HL-60/S4 treated with phorbol 12-myristate 13-acetate at 8.2 ng/mL for 4 days and 3 days (cell line): ENCODE results near the gene ZNF740.

Experiments used
- in situ Hi-C: fragments of 300-500 bp; cut with MboI; formaldehyde crosslinking; loops from 2 replicates; pipeline ENCODE4 v1.15.0; 2022; ENCODE audit warnings: low sequenced_read_pairs

ZNF740 gene

DNA sequence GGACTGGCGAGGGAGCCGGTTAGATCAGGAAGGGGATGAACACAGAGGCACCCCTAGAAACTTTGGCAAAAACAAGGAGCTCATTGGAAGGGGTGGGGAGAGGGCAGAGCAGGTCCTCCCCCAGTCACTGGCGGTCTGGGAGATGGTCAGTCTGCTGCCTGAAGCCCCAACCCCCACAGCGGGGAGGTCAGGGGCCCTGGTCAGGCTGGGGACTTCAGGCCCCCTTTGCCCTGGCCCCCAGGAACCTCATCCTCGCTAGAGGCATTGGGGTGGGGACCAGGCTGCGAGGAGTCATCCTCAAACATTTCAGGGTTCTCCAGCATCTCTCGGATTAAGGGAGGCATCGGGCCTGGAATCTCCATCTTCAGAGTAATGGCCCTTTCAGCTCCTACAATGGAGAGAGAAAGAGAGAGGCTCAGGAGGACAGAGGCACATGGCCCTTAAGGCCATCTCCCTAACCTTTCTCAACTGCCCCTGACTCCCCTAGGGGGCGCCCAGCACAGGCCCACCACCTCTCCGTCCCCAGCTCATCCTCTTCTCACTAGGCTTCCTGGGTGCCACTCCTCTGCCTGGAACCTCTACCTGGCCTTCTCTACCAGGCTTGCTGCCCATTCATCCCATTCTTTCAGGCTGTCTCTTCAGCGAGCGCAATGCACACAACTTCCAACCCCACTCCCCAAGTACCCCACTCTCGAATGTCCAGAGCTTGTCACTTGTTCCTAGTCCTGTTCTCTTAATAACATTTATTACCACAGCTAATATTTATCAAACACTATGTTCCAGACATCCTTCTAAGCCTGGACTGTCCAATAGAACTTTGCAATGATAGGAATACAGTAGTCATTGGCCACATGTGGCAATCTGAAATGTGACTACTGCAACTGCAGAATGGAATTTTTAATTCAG, 31.2 kb downstream of the ZNF740 start:
- in situ Hi-C loops: loop anchor here (5.0 kb wide), 1 partner anchor 86 kb away; the partner anchor contains the start of genes MYG1 and PFDN5

DNA sequence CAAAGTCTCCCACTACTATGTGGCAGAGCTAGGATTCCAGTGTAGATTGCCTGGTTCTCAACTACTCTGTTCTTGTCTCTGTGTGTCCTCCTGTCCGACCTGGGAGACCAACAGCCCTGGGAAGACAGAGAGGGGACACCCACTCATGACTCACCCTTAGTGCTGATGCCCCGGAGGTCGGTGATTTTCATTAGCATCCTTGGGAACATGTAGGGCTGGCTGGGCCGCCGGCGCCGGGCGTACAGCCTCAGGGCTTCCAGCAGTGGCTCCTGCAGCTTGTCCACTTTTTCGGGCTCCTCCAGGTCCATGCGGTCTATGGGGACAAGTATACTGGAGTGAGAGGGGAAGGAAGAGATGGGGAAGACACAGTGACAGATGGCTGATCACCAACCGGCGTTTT, 32.4 kb downstream of the ZNF740 start:
- in situ Hi-C loops: loop anchor here (5.0 kb wide), 1 partner anchor 84 kb away; the partner anchor contains the start of genes MYG1 and PFDN5

DNA sequence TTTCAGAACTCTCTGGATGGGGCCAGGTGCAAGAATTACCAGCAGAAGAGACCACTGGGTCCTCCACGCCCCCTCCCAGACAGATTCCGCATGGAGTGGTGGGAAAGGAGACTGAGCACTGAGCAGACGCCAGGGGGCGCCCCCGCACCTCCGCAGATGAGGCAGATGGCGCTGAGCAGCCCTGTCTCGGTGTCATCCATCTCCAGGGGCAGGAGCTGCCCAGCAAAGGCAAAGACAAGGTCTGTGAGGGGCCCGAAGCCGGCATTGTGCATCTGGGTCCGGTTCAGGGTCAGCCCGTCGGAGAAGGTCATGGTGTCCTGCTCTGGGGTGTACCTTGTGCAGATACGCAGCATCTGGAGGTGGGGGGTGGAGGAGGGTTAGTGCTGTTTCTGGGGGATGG, 32.8 kb downstream of the ZNF740 start:
- in situ Hi-C loops: loop anchor here (5.0 kb wide), 1 partner anchor 84 kb away; the partner anchor contains the start of genes MYG1 and PFDN5

DNA sequence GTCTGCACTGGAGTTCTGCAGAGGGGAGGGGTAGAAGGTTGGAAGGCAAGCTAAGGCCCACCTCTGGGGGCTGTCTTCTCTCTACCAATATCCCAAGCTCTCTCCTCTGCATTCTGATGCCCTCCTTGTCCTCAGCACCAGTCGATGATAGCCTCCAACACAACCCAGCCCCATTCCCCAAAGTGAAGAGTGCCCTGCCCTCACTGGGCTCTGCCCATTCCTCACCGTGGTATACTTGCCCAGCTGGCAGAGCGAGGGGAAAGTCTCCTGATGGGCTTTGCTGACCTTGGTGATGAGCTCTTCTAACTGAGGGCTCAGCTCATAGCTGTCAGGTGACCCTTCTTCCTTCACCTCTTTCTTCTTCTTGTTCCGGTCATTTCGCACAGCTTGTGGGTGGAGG, 33.7 kb downstream of the ZNF740 start:
- in situ Hi-C loops: loop anchor here (5.0 kb wide), 1 partner anchor 83 kb away; the partner anchor contains the start of genes MYG1 and PFDN5

DNA sequence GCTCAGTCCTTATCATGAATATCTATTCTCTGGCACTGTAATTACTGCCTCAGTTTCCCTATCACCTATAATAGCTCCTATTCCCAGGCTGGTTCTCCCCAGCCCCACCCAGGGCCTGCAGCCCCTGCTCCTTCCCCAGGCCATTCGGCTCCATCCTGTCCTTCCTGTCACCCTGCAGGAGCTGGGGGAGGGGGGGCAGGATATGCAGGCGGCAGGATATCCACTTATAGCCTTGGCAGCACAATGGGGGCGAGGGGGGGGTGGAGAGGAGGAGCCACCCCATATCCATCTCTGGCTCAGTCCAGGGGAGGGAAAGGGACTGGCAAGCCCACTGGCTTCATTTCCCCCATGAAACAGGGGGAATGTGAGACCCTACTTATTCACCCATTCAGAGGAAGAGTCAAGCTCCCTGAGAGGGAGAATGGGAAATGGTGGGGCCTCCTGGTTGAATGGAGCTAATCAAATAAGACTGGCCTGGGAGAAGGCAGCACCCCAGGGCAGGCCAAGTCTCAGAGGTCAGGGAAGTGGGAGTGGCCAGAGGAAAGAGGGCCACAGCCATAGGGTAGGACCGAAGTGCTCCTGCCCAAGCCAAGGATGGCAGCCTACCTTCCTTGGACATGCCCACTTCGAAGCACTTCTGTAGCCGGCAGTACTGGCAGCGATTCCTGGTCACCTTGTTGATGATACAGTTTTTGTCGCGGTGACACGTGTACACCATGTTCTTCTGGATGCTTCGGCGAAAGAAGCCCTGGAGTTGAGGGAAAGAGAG, 34.3 kb downstream of the ZNF740 start:
- in situ Hi-C loops: loop anchor here (5.0 kb wide), 1 partner anchor 82 kb away; the partner anchor contains the start of genes MYG1 and PFDN5

DNA sequence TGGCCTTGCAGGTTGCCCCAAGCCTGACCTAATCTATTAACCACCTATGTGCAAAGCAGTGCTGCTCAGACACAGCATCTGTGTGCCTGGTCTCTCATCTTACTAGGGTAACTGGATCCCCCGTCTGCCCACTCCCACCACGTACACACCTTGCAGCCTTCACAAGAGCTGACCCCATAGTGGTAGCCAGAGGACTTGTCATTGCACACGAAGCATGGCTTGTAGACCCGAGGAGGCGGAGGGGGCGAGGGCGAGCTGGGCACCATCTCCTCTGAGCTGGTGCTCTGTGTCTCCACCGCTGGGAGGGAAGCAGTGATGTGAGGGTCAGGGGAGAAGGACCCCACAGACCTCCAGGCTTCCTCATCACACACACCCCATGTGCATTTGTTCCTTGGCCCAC, 35.0 kb downstream of the ZNF740 start:
- in situ Hi-C loops: no loop called here

DNA sequence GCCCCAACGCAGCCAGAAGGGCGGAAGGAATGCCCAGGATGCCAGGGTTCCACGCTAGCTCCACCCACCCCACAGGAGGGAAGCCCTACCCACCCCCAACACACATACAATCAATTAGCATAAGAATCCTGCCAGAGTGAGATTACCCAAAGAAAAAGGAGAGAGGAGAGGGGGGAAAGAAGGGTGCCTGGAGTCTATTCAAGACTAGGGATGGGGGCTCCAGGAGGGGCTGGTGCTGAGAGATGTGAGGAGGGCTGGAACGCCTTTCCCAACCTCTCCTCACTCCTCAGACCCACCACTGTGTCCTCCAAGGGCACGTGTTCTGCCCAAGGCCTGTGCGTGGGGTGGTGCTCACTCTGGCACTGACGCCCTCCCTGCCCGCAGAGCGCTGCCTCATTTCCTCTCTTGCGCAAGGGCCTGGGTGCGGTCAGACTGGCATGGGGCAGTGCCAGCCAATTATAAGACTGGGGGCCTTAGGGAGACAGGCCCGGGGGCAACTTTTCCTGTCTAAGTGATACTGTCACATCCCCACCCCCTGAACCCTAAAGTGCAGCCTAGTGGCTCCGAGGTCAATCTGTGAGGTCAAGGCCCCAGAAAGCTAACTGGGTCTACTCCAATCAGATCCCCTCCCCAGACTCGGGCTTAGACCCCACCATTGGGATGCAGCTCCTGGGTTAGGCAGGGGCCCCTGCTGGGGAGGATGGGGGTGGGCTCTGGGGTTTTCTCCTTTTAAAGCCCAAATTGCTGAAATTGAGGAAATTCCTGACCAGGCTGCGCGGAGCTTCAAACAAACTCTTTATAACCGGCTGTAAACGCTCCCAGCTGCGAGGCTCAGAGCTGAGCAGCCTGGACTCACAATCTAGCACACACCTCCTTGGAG, 36.8 kb downstream of the ZNF740 start:
- in situ Hi-C loops: no loop called here

DNA sequence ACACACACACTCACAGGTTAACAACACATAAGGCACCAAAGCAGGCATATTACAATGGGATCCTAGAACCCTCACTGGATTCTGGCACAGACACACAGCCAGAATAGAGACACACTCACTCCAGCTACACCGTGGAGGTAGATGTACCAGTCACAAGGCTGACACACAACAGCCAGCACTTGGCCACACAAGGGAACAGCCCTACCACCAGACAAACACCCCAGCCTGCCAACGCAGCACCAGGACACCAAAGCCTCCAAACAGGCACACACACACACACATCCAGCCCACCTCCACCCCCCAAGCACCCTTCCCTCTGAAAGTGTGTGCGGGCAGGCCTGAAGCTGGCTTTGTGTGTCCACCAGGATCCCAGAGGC, 37.4 kb downstream of the ZNF740 start:
- in situ Hi-C loops: no loop called here

DNA sequence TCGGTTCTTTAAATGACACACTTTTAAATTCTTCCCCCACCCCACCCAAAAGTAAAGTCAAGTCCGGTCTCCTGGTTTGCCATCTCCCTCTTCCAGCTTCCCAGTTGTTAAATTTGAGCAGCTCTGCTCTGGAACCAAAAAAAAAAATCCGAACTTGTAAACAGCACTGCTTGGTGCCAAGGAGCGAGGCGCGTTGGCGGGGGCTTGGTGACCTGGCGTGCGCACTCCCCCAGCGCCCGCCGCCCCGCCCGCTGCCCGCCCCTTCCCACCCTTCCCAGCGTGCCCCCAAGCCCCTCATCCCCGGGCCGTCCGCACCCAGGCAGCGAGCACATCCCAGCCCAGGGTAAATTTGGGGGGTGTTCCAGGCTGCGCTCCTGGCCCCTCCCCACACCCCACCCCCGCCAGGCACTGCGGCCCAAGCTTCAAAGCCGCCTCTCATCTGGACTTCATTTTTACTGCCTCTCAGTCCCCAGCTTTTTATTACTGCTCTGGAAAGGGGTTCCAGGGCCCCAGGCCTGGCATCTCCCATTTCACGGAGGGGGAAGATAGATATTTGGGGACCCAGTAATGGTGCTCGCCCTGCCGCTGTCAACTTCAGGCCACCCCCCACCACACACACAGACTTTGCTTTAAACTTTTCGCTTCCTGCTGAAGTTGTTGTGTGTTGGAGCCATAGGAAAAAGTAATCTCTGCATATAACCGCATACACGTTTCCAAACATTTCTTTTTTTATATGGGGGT, 38.2 kb downstream of the ZNF740 start:
- in situ Hi-C loops: no loop called here

DNA sequence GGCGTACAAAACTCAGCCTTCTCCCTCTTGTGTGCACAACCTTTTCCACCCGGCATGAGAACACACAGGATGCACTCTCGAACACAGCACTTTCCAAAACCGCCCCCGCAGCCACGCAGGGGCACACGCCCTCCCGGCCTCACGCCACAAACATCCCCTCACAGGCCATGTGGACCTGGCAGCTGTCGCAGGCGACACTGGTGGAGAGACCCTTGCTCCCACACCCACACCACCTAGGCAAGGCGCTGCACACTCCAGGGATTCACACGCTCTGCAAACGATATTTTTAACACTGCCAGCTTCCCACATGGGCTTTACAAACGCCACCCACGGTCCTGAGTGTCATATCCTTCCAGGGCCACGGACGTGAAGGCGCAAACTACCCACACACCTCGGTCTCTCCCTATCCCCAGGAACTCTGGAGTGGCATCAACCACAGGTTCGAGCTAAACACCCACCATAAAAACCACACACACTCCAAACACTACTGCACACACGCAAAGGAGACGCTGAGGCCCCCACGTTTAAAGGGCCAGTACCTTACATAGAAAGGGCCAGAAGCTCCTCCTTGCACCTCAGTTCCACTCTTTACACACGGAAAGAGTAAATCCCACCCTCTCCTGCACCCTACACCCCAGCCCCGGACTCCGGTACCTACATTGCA, 38.9 kb downstream of the ZNF740 start:
- in situ Hi-C loops: no loop called here

DNA sequence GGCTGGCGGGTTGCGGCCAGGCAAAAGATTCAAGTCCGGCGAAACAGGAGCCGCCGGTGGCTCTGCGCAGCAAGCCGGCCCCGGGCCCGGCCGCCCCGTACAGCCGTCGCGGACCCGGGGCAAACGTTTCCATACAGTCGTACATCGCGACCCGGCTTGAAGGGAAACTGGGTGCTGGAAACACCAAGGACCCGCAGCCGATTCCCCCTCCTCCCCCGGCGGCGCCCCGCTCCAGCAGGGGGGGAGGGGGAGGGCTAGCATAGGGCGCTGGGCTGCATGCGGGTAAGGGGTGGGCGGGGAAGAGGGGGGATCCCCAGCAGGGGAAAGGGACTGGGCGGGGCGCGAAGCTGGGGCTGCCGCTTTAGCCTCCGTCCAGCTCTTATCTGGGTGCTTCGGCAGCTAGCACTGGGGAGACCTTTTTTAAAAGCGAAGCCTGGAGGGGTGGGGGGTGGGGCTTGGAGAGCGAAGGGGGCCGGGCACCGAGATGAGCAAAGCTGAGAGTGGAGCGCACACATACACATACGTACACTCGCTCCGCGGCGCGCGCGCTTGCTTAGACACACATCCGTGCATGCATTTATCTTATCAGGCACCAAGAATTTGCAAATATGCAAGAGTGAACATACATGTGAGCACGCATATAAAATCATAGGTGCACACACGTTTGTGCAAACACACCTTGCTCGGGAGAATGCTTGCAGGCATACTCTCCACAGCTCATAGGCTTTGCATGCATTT, 39.6 kb downstream of the ZNF740 start:
- in situ Hi-C loops: no loop called here

DNA sequence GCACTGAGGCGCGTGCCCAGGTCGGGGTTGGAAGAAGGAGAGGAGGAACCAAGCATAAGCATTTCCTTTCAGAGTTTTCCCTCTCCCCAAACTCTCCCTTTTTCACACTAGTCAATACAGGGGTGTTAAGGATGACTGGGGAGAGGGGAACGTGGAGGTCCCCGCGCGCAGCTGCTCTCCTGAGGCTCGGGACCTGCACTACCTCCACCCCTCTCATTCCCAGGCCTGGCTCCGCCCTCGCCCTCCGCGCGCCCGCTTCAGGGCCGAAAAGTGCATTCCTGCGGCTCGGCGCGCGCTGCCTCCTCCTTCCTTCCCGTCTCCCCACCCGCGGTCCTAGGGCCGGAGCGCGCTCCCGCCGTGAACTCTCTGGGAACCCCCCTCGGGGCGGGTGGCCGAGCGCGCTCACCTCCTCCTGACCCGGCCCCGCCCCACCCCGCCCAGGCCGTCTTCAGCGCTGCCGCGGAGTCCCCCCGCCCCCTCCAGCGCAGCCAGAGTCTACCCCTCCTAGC, 40.2 kb downstream of the ZNF740 start:
- in situ Hi-C loops: no loop called here

DNA sequence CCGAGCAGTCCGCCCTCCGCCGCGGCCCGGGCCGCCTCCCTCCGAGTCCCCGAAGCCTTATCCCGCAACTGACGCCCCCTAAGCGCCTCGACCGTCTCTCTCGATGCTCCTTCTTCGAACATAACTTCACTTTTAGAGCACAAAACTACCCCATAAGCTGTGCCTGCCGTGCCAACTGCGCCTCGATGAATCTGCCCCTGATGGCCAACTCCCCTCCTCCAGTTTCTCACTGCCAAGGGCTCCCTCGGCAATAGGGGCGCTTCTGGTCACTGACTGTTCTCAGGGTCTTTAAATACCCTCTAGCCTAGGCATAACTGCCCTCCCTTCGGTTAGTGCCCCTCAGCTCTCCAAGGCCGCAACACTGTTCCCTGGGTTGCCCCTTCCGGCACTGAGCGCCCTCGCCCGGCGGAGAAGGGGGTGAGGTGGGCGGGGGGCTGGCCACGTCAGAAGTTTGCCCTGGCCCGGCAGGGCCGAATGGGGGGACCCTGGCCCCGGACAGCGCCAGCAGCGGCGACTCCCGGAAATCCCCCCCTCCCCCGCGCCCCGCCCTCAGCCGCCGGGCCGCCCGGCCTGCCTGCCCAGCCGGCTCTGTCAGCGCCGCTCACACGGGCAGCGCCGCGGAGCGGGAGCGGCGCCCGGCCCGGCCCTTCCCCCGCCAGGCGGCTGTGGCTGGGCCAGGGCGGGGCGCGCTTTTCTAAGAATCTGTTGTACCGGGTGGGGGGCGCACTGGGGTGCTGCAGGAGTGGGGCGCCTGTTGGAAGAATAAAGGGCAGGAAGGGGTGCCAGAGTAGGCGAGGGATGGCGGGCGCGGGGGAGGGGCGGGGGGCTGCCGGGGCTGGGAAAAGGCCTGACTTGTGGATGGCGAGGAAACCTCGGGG, 40.9 kb downstream of the ZNF740 start:
- in situ Hi-C loops: no loop called here

DNA sequence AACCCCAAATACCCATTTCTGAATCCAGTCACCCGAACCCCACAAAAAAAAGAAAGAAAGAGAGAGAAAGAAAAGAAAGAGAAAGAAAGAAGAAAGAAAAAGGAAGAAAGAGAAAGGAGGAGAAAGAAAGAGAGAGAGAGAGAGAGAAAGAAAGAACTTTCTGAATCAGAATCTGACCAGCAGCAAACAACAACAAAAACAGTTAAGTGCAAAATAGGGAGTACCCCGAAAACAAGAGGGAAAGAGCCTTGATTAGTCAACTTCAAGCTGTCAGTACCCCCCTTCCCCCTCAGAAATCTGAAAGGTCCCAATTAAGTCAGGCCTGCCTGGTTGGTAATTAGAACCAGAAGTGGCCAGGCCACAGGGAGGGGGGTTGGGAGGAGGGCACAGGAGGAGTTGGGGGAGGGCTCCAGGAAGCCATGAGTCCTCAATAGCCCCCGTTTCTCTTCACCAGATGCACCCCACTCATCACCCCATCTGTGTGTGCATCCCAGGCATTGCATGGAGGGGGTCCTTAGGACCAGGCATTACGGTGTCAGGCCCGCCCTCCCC, 41.7 kb downstream of the ZNF740 start:
- in situ Hi-C loops: no loop called here

DNA sequence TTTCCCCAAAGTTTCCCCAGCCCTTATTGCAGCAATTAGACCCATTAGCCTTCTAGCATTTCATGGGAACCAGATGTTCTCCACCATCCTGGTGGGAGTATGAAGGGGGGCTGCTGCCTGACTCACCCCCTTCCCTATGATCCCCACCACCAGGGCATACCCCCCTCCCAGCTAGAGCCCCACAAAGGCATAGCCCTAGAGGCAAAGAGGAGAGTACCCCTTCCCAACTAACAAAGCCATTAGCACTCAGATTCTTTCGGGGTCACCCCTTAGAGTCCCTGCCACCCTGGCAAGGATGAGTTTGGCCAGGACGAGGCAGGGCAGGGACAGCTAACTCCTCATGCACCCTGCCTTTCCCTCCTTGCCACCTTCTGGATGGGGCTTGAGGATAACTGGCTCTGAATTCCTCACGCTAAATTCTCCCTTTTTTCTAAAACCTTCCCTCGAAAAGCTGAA, 42.3 kb downstream of the ZNF740 start:
- in situ Hi-C loops: no loop called here

DNA sequence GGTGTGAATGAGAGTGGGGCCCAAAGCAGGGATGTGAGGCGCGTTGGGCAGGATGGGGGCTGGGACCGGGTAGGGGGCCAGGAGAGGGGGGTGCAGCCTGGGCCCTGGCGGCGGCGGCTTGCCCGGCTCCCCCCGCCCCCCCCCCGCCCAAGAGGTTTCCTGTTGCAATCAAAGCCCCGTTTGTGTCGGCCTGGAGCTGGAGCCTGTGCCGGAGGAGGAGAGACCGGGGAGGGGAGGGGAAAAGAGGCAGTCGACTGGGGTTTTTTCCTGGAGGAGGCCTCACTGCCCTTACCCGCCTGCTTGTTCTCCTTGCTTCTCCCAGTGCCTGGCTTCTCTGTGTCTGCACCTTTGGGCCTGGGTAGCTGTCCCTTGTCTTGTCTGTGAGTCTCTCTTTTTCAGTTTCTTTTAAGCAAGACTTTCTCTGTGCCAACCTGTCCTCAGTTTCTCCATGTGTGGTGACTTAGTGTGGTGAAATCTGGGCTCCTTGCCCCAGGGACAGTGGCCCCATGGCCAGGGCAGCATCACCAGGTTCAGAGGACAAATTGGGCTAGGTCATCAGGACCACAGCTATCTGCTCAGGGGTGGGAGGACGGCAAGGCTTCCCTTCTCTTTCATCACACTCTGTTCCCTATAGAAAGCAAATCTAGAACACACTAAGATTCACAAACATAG, 43.0 kb downstream of the ZNF740 start:
- in situ Hi-C loops: no loop called here
